Central memory CD8-positive, alpha-beta T cell (primary cell): ENCODE measurements around the gene MYL5.

Experiments used
- ATAC-seq: fragments of 150-1000 bp; cut with Tn5 transposase; replicated peaks from 2 replicates; pipeline ENCODE4 v1.10.0; 2022; ENCODE audit warnings: mild to moderate bottlenecking, moderate FRiP score, moderate number of reproducible peaks; ENCODE audit not compliant: poor library complexity, severe bottlenecking; ENCODE audit errors: extremely low read depth
- DNase-seq, 2 donors: peaks; one replicate each; pipeline ENCODE4 v3.0.0; 2021; ENCODE audit warnings: low spot score in 2 of 2
- H3K27ac Mint-ChIP-seq: one replicate; pipeline ENCODE4 v1.8.0; 2022; ENCODE audit warnings: low read depth, mild to moderate bottlenecking, moderate library complexity, mixed read lengths
- H3K27me3 Mint-ChIP-seq: one replicate; pipeline ENCODE4 v1.8.0; 2022; ENCODE audit warnings: mixed read lengths
- H3K36me3 Mint-ChIP-seq: one replicate; pipeline ENCODE4 v1.8.0; 2022; ENCODE audit warnings: mild to moderate bottlenecking, moderate library complexity, mixed read lengths; ENCODE audit not compliant: insufficient read depth
- H3K4me1 Mint-ChIP-seq: one replicate; pipeline ENCODE4 v1.8.0; 2022; ENCODE audit warnings: mixed read lengths
- H3K4me3 Mint-ChIP-seq: one replicate; pipeline ENCODE4 v1.8.0; 2022; ENCODE audit warnings: mild to moderate bottlenecking, moderate library complexity, mixed read lengths
- H3K9me3 Mint-ChIP-seq: one replicate; pipeline ENCODE4 v1.8.0; 2022; ENCODE audit warnings: mixed read lengths

Gene MYL5

DNA sequence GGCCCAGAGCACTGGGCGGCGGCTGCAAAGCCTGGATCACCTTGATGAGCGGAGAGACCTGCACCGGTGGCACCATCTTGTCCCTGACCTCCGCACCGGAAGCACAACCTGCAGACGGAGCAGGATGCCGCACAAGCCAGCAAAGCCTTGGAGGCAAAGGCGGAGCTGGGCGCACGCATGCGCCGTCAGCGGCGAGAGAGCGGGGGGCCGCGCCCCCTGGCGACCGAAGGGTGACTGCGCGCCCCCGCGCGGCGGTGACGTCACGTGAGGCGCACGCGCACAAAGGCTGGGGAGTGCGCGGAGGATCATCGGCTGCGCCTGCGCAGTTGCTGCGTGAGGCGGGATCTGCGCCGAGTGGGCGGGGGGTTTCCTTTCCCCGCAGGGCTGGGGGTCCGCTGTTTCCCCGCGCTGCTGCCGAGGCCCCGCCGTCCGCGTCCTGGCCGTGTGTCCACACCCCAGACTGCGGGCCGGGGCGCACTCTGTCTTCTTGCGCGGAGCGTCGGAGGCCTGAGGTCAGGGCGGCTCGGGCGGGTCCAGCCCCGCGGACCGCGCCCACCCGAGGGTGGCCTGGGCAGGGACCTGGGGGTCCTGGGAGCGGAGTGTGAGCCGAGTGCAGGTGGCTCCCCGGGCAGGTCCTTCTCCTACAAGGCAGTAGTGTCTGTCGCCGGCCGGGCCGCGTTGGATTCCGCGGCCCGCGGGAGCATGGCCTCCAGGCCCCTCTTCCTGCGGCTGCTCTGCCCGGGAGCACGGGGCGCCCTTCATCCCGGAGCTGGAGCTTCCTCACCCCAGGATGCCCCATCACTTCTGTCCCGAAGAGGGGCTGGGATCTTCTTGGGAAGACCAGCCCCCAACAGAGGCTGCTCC, at the start of gene MYL5, which contains the start of gene ATP5ME:
Gene MYL5, plus strand, starts transcription at position 371 of the 864 bp plus-strand sequence. CDS start 3,485 bp downstream, outside the sequence.
Gene ATP5ME, minus strand, starts transcription at position 105 of the 864 bp plus-strand sequence. Its CDS starts 29 bp downstream, at position 76.
- peak; percentile 97 for ATAC-seq
- H3K9me3 Mint-ChIP-seq: no peaks in the 10 kb centered on the region

DNA sequence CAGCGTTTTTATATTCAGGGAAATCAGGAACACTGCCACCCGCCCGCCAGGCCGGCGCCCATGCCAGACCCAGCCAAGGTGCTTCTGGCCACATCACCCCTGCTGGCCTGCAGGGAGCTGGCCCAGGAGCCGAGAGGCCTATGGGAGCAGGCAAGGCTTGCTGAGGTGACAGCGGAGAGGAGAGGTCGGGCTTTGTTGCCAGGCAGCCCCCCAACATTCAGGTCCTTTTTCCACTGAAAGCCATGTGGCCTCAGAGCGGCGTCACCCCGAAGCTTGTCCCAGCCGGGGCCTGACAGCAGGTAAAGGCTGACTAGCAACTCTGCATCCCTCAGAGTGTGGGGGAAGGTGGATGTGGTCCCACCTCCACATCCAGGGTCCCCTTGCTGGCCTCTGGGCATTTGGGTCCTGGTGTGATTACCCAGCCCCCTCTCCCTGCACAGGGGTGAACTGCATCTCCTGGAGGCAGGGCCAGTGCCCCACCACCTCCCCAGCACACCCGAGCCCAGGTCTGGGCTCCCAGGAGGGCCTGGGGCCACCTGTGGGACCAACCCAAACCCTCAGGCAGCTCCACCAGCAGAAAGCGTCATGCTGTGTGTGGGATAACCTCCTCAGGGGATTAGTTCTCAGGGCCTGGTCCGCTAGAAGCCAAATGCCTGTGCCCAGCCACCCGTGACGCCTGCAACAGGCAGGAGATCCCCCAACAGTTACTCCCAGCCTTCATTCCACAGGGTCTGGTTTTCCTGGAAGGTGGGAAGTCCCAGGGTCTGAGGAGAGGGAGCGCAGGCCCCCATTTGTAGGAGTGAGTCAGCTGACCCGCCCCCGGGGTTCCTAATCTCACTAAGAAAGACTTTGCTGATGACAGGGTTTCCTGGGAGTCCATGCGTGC, 49.4 kb upstream of the MYL5 start, which contains the start of gene PDE6B:
Gene PDE6B, plus strand, starts transcription at position 869 of the 886 bp plus-strand sequence. CDS start 54 bp downstream, outside the sequence.
- Mint-ChIP-seq H3K27me3 (peaks cover 18% of the 10 kb centered on the region), H3K9me3 (no peaks in the 10 kb centered on the region), H3K4me1 (no peaks in the 10 kb centered on the region), H3K4me3 (no peak within 1 kb of the TSS), H3K36me3 (no peaks in the 10 kb centered on the region), H3K27ac (no peak within 1 kb of the TSS)
- ATAC-seq (no peak), DNase-seq (no peak)

More for the DNA sequence above, at the start of gene MYL5, which contains the start of gene ATP5ME:
- H3K27ac Mint-ChIP-seq: peak within 1 kb of the TSS; percentile 91
- H3K36me3 Mint-ChIP-seq: peaks cover 25% of the 10 kb centered on the region
- H3K27me3 Mint-ChIP-seq: no peaks in the 10 kb centered on the region
- H3K4me3 Mint-ChIP-seq: peak within 1 kb of the TSS; percentile 85
- H3K4me1 Mint-ChIP-seq: peaks cover 7% of the 10 kb centered on the region
- DNase-seq: peak; percentile 97 to 98

GRCh38 chr4:625631-626161, 48.6 kb upstream of the MYL5 start:
- Mint-ChIP-seq H3K9me3 (no peaks in the 10 kb centered on the region), H3K4me1 (no peaks in the 10 kb centered on the region), H3K4me3 (no peak overlapping the region), H3K36me3 (no peaks in the 10 kb centered on the region), H3K27me3 (peaks cover 11% of the 10 kb centered on the region), H3K27ac (no peak overlapping the region)
- DNase-seq: no peak
- ATAC-seq: no peak

GRCh38 chr4:626201-627091, 47.9 kb upstream of the MYL5 start:
- Mint-ChIP-seq H3K27ac (no peak overlapping the region), H3K36me3 (no peaks in the 10 kb centered on the region), H3K4me3 (no peak overlapping the region), H3K9me3 (peaks cover 4% of the 10 kb centered on the region), H3K4me1 (no peaks in the 10 kb centered on the region), H3K27me3 (peaks cover 7% of the 10 kb centered on the region)
- no peak for DNase-seq
- no peak for ATAC-seq

DNA sequence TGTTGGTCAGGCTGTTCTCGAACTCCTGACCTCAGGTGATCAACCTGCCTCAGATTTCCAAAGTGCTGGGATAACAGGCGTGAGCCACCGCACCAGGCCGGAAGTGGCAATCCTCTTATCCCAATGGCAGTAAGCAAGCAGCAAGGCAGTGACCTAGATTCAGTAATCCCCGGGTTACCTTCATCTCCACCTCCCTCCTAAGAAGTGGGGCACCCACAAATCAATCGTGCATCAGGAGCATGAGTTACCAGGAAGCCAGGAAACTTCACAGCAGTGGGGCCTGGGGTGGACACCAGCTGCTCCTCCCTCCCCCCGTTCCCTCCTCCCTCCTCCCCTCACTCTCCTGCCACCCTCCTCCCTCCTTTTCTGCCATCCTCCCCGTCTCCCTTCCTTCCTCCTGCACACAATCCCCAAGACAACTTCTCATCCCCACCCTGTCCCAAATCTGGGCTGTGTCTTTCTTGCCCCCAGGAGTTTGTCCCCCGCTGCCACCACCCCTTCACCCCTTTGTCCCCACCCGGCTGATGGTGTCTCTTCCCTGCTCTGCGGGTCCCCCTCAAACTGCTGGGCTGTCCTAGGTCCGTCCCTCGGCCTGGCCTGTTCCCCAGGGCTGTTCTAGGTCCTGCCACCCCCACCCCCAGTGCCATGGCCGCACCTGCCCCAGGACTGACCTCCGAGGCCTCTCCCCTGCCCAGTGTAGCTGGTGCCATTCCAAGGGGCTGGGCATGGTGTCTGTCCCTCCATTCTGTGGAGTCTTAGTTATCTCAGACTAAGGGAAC, 46.8 kb upstream of the MYL5 start:
- Mint-ChIP-seq H3K9me3 (peaks cover 12% of the 10 kb centered on the region), H3K4me3 (no peak overlapping the region), H3K36me3 (no peaks in the 10 kb centered on the region), H3K4me1 (no peaks in the 10 kb centered on the region), H3K27me3 (peaks cover 7% of the 10 kb centered on the region), H3K27ac (no peak overlapping the region)
- no peak for DNase-seq
- no peak for ATAC-seq

- Mint-ChIP-seq H3K4me3 (no peak overlapping the region), H3K27ac (no peak overlapping the region), H3K4me1 (no peaks in the 10 kb centered on the region), H3K36me3 (no peaks in the 10 kb centered on the region), H3K9me3 (peaks cover 12% of the 10 kb centered on the region), H3K27me3 (peaks cover 7% of the 10 kb centered on the region)
- ATAC-seq: no peak
- DNase-seq: no peak
Measured at GRCh38 chr4:628311-628741, 46.0 kb upstream of the MYL5 start.

DNA sequence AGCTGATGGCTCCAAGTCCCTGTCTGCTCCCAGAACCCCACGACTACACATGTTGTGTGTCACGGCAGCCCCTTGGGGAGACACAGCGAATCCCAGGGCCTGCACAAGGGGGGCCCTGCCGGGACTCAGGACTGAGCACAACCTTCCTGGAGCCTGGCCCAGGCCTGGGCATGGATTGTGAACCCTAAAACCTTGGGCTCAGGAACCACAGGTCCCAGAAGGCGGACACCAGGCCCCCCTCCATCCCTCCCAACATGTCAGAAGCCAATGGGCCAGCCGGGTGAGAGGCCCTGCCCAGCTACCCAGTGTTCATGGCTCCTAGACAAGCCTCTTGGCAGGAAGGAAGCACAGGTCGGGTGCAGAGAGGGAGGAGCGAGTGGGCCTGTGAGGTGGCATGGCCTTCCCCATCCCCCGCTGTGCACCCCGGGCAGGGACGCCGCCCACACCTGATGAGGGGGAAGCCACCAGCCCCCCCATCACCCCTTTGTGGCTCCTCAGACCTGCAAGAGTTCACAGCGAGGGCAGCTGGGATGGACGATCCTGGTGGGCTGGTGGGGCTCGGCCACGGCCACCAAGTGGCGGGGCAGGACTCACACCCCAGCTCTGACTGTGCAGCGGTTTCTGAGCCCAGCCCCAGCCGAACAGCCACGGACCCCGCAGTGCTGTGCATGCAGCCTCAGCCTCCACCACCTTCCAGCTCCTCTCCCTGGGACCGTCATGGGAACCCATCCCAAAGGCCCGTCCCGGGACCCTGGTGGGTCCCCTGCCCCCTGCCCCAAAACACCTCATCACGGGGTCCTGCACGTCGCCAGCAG, 45.3 kb upstream of the MYL5 start:
- Mint-ChIP-seq H3K36me3 (peaks cover 2% of the 10 kb centered on the region), H3K27me3 (peaks cover 7% of the 10 kb centered on the region), H3K4me1 (no peaks in the 10 kb centered on the region), H3K9me3 (peaks cover 12% of the 10 kb centered on the region), H3K4me3 (no peak overlapping the region), H3K27ac (no peak overlapping the region)
- ATAC-seq (no peak), DNase-seq (no peak)

DNA sequence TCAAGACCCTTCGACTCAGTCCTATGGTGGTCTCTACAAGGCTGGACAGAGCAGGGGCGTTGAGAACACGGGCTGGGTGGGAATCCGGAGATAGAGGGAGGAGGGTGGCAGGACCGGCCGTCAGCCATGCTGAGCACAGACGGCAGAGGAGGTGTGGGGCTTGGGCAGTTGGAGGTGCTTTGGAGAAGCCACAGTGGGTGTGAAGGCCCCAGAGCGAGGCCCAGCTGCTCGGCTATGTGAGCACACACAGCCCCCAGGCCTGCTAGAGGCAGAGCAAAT, 44.8 kb upstream of the MYL5 start:
- ATAC-seq (no peak), DNase-seq (no peak)
- Mint-ChIP-seq H3K4me3 (no peak overlapping the region), H3K9me3 (peaks cover 12% of the 10 kb centered on the region), H3K4me1 (no peaks in the 10 kb centered on the region), H3K27me3 (peaks cover 7% of the 10 kb centered on the region), H3K27ac (no peak overlapping the region), H3K36me3 (peaks cover 2% of the 10 kb centered on the region)

GRCh38 chr4:629915-630641, 44.3 kb upstream of the MYL5 start:
- no peak for ATAC-seq
- peaks cover 12% of the 10 kb centered on the region for H3K9me3 Mint-ChIP-seq
- H3K4me1 Mint-ChIP-seq: no peaks in the 10 kb centered on the region
- peaks cover 2% of the 10 kb centered on the region for H3K36me3 Mint-ChIP-seq
- no peak for DNase-seq
- H3K27me3 Mint-ChIP-seq: peaks cover 7% of the 10 kb centered on the region
- no peak overlapping the region for H3K27ac Mint-ChIP-seq
- no peak overlapping the region for H3K4me3 Mint-ChIP-seq

GRCh38 chr4:630656-631055, 43.7 kb upstream of the MYL5 start:
- Mint-ChIP-seq H3K4me3 (no peak overlapping the region), H3K9me3 (peaks cover 12% of the 10 kb centered on the region), H3K4me1 (no peaks in the 10 kb centered on the region), H3K27ac (no peak overlapping the region), H3K36me3 (peaks cover 2% of the 10 kb centered on the region), H3K27me3 (peaks cover 7% of the 10 kb centered on the region)
- DNase-seq (no peak), ATAC-seq (no peak)
